Small intestine (tissue), 7 donors: Measurements from ENCODE around the gene LYRM4. TPM values are rescaled to one million over a fixed set of nuclear protein-coding genes. Genes with fewer than 3 reads are reported as not detected.

Source experiments
- DNase-seq, 2 donors: peaks; one replicate each; pipeline versions ENCODE4 v3.0.0 to v3.0.0-alpha.2; 2013
- FAIRE-seq: peaks from 2 replicates; lab custom pipeline; 2012; peaks lifted over from hg19 to GRCh38; lab: Jason Lieb, UNC
- H3K27ac ChIP-seq, 3 donors: one replicate each; pipeline ENCODE4 v1.5.1; 2013; ENCODE audit warnings: low read length in 2 of 3, mild to moderate bottlenecking in 2 of 3, control low read depth in 1 of 3, inconsistent platforms in 1 of 3, low read depth in 1 of 3, moderate library complexity in 1 of 3
- H3K27me3 ChIP-seq, 3 donors: one replicate each; pipeline ENCODE4 v1.6.1; 2013; ENCODE audit warnings: low read length in 3 of 3, inconsistent platforms in 1 of 3; ENCODE audit not compliant: control insufficient read depth in 3 of 3, insufficient read depth in 3 of 3
- H3K36me3 ChIP-seq, 3 donors: one replicate each; pipeline ENCODE4 v1.6.1; 2013; ENCODE audit warnings: low read length in 3 of 3, inconsistent platforms in 1 of 3, low read depth in 1 of 3, mild to moderate bottlenecking in 1 of 3, moderate library complexity in 1 of 3; ENCODE audit not compliant: control insufficient read depth in 3 of 3, insufficient read depth in 2 of 3
- H3K4me1 ChIP-seq, 3 donors: one replicate each; pipeline ENCODE4 v1.6.1; 2013; ENCODE audit warnings: low read length in 2 of 3, inconsistent platforms in 1 of 3, low read depth in 1 of 3, mild to moderate bottlenecking in 1 of 3, moderate library complexity in 1 of 3; ENCODE audit not compliant: control insufficient read depth in 3 of 3, insufficient read depth in 2 of 3
- H3K4me3 ChIP-seq, 3 donors: one replicate each; pipeline ENCODE4 v1.5.1; 2013; ENCODE audit warnings: low read length in 3 of 3, control low read depth in 1 of 3, inconsistent platforms in 1 of 3, low read depth in 1 of 3, mild to moderate bottlenecking in 1 of 3, moderate library complexity in 1 of 3
- H3K9me3 ChIP-seq, 2 donors: one replicate each; pipeline ENCODE4 v1.6.1; 2013; ENCODE audit warnings: low read depth in 1 of 2, low read length in 1 of 2; ENCODE audit not compliant: control insufficient read depth in 2 of 2, insufficient read depth in 1 of 2
- WGBS, 3 donors: extraction: QIAGEN DNeasy Blood & Tissue Kit; methylation state at CpG; one replicate each; pipeline ENCODE4 v1.1.7; 2013; 5-methylcytosine and 5-hydroxymethylcytosine counted together
- polyA plus RNA-seq, 4 donors: library from polyadenylated mRNA; stranded (reverse) in 3 of 4; unstranded in 1 of 4; fragments of 200-250 nt in 3 of 4; fragments of 120-200 nt in 1 of 4; gene quantifications; one replicate each; pipeline versions ENCODE4 v1.2.1 to v1.2.3, GENCODE V29; 2013
- donor health status: healthy with polysubstance abuse.
- donor health status: control.
- donor health status: control.
- donor health status: Bipolar disorder and iron deficiency.
- donor health status: healthy.

Gene LYRM4
- polyA plus RNA-seq, 4 donors: 6.5 to 20.5 (median 14.3) TPM

- no peak overlapping the region for H3K27ac ChIP-seq
- DNase-seq (no peak), FAIRE-seq (no peak)
- H3K4me3 ChIP-seq: no peak overlapping the region
- peaks cover 0 to 7% (median 0%) of the 10 kb centered on the region in 3 donors for H3K36me3 ChIP-seq
- H3K4me1 ChIP-seq: no peaks in the 10 kb centered on the region
- H3K27me3 ChIP-seq: no peaks in the 10 kb centered on the region
- WGBS, 3 donors: 93 to 95% (median 95%) methylated on average over 3 of the region's 3 CpGs
- H3K9me3 ChIP-seq: no peaks in the 10 kb centered on the region
These were observed 110.1 kb downstream of the LYRM4 start for GRCh38 chr6:5150551-5151075.

DNA sequence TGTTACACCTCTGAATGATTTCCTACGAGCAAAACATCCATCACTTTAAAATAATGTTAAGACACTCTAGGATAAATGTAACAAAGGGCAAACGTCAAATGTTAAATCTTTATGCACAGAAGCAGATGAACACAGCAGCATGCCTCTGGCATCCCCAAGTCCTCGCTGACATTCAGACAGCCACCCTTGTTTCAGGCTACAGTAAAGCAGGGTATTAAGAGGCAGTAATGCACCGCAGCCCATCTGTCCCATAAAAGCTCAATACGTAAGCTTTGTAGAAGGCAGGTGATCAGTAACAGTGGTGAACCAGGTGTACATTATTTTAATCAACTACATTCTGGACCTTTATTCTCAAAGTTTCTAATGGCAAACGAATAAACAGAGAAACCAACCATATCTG lies 110.9 kb downstream of the LYRM4 start:
- Histone ChIP-seq H3K9me3 (no peaks in the 10 kb centered on the region), H3K4me1 (no peaks in the 10 kb centered on the region), H3K36me3 (peaks cover 0 to 8% (median 0%) of the 10 kb centered on the region in 3 donors), H3K27me3 (no peaks in the 10 kb centered on the region), H3K27ac (no peak overlapping the region), H3K4me3 (no peak overlapping the region)
- FAIRE-seq (no peak), DNase-seq (no peak)
- WGBS, 3 donors: 91 to 94% (median 92%) methylated on average over 6 of the region's 6 CpGs

- peaks cover 0 to 11% (median 0%) of the 10 kb centered on the region in 3 donors for H3K36me3 ChIP-seq
- H3K27me3 ChIP-seq: no peaks in the 10 kb centered on the region
- no peak overlapping the region for H3K27ac ChIP-seq
- no peak overlapping the region for H3K4me3 ChIP-seq
- H3K4me1 ChIP-seq: no peaks in the 10 kb centered on the region
- DNase-seq (no peak), FAIRE-seq (no peak)
- 84 to 92% (median 90%) methylated on average over 6 of the region's 6 CpGs for WGBS, 3 donors
- H3K9me3 ChIP-seq: no peaks in the 10 kb centered on the region
These were observed 111.5 kb downstream of the LYRM4 start for GRCh38 chr6:5149159-5149704.

DNA sequence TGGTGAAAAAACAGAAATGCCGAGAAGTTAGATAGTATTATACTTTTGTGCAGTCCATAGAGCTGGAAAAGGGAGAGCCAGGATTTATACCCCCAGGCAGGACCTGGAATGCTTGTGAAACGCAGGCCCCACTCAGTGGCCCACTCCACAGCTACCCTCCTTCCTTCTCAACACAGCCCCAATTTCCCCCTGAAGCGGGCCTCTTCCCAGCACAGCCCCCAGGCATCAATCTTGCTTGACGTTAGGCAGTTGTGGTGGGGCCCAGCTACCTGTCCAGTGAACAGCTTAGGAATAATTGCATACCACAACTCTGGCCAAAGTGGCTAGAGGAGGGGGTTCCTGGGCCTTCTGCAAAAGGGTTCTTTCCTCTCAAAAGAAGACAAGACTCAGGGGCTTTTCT lies 114.4 kb downstream of the LYRM4 start:
- Histone ChIP-seq H3K4me1 (no peaks in the 10 kb centered on the region), H3K36me3 (peaks cover 0 to 17% (median 0%) of the 10 kb centered on the region in 3 donors), H3K4me3 (no peak overlapping the region), H3K27me3 (no peaks in the 10 kb centered on the region), H3K27ac (no peak overlapping the region), H3K9me3 (no peaks in the 10 kb centered on the region)
- DNase-seq (no peak), FAIRE-seq (no peak)
- 84 to 96% (median 91%) methylated on average over 4 of the region's 4 CpGs for WGBS, 3 donors

DNA sequence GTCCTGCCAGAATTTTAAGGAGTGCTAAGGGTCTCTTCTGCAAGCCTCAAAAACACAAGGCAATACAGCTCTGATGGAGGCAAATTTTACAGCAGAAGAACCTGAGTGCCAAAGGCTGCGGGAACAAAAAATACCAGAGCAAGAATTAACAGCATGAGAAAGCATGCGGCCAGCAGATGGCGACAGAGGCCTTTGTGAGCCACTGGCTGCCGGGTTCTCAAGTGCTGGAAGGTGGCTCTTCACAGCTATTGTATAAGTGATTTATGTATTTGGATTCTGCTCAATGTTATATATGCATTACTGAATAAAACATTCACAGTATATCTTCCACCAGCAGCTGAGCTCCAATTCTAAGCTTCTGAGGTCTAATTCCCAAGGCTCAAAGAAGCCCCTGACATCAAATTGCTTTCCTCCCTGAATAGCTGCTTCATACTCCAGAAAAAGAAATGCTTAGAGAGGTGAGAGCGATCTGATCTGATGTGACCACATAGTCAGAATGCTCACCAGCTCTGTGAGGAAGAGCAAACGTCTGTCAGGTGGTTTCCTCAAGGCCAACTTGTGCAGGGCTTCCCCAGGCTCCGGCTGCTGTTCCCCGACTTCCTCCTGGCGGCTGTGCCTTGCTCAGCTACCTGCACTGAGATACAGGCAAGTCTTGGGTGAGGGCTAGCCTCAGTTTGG lies 117.0 kb downstream of the LYRM4 start:
- H3K4me3 ChIP-seq: no peak overlapping the region
- no peaks in the 10 kb centered on the region for H3K27me3 ChIP-seq
- H3K9me3 ChIP-seq: no peaks in the 10 kb centered on the region
- no peak overlapping the region for H3K27ac ChIP-seq
- H3K36me3 ChIP-seq: peaks cover 0 to 17% (median 0%) of the 10 kb centered on the region in 3 donors
- 43 to 46% (median 44%) methylated on average over 9 of the region's 9 CpGs for WGBS, 3 donors
- no peak for FAIRE-seq
- H3K4me1 ChIP-seq: no peaks in the 10 kb centered on the region
- DNase-seq: peak; percentile 80 to 88

DNA sequence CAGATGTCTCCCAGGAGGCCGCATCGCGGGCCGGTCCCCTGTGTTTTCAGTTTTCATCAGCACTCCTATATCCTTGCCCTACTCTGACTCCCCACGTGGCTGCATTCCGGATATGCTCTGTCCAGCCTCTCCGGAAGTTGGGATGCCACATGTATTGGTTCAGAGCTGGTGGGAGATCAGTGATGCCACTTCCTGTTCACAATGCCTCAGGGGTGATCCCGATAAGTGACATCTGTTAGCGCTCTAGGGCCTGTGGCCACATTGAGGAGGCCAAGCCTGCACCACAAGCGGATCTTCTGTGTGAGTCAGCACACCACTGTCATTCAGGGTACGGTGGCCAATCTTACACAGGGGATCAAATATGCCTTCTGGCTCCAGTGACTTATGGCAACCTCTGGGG lies 117.8 kb downstream of the LYRM4 start:
- H3K36me3 ChIP-seq: peaks cover 0 to 17% (median 0%) of the 10 kb centered on the region in 3 donors
- WGBS, 3 donors: 93 to 94% (median 93%) methylated on average over 11 of the region's 11 CpGs
- H3K27ac ChIP-seq: no peak overlapping the region
- H3K27me3 ChIP-seq: no peaks in the 10 kb centered on the region
- H3K4me1 ChIP-seq: no peaks in the 10 kb centered on the region
- no peaks in the 10 kb centered on the region for H3K9me3 ChIP-seq
- H3K4me3 ChIP-seq: no peak overlapping the region
- FAIRE-seq (no peak), DNase-seq (no peak)

- Histone ChIP-seq H3K4me3 (no peak overlapping the region), H3K4me1 (no peaks in the 10 kb centered on the region), H3K36me3 (peaks cover 0 to 13% (median 0%) of the 10 kb centered on the region in 3 donors), H3K27ac (no peak overlapping the region), H3K27me3 (no peaks in the 10 kb centered on the region), H3K9me3 (no peaks in the 10 kb centered on the region)
- FAIRE-seq (no peak), DNase-seq (no peak)
- WGBS, 3 donors: 95 to 98% (median 97%) methylated on average over 4 of the region's 4 CpGs
These were observed 118.6 kb downstream of the LYRM4 start for GRCh38 chr6:5142131-5142530.

DNA sequence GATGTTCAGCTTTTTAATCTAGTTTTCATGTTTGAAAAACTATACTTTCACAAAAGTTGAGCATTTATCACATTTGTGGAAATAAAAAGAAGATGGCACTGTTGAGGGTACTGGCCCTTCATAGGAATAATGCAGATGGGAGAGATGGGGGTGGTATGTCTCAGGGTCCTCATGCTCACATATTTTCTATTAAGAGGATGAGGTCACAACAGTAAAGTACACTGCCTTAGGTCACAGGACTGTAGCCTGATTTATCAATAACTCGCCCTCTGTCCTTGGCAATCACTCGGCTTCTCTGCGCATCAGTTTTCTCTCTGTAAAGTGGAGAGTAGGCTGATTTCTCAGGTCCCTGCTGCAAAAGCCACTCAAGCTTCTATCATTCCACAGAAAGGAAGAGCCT lies 119.7 kb downstream of the LYRM4 start:
- no peak for FAIRE-seq

More for the DNA sequence above, 119.7 kb downstream of the LYRM4 start:
- 94% methylated on average over 3 of the region's 3 CpGs for WGBS, 3 donors
- Histone ChIP-seq H3K27me3 (no peaks in the 10 kb centered on the region), H3K4me1 (no peaks in the 10 kb centered on the region), H3K36me3 (peaks cover 0 to 13% (median 0%) of the 10 kb centered on the region in 3 donors), H3K9me3 (no peaks in the 10 kb centered on the region), H3K4me3 (no peak overlapping the region), H3K27ac (no peak overlapping the region)
- DNase-seq: no peak
